Muscle layer of duodenum (tissue), 2 donors: ENCODE data around the gene FRAS1.

Source experiments
- H3K27ac ChIP-seq: one replicate; pipeline ENCODE4 v1.7.0; 2013; ENCODE audit warnings: mild to moderate bottlenecking, low read length
- H3K27me3 ChIP-seq: one replicate; pipeline ENCODE4 v1.7.0; 2013; ENCODE audit warnings: low read depth, mild to moderate bottlenecking, control low read depth, low read length
- H3K36me3 ChIP-seq, 2 donors: one replicate each; pipeline ENCODE4 v1.7.0; 2013; ENCODE audit warnings: low read length in 2 of 2, control low read depth in 1 of 2, mild to moderate bottlenecking in 1 of 2; ENCODE audit not compliant: insufficient read depth in 2 of 2, control insufficient read depth in 1 of 2
- H3K4me1 ChIP-seq, 2 donors: one replicate each; pipeline ENCODE4 v1.7.0; 2013; ENCODE audit warnings: low read length in 2 of 2, mild to moderate bottlenecking in 2 of 2, control low read depth in 1 of 2, moderate library complexity in 1 of 2; ENCODE audit not compliant: insufficient read depth in 2 of 2, control insufficient read depth in 1 of 2
- H3K4me3 ChIP-seq, 2 donors: one replicate each; pipeline ENCODE4 v1.7.0; 2013; ENCODE audit warnings: low read length in 2 of 2, low read depth in 1 of 2, mild to moderate bottlenecking in 1 of 2
- H3K9me3 ChIP-seq, 2 donors: one replicate each; pipeline ENCODE4 v1.7.0; 2013; ENCODE audit warnings: low read length in 2 of 2, control low read depth in 1 of 2, mild to moderate bottlenecking in 1 of 2; ENCODE audit not compliant: control insufficient read depth in 1 of 2
- donor health status: healthy.

The FRAS1 gene

DNA sequence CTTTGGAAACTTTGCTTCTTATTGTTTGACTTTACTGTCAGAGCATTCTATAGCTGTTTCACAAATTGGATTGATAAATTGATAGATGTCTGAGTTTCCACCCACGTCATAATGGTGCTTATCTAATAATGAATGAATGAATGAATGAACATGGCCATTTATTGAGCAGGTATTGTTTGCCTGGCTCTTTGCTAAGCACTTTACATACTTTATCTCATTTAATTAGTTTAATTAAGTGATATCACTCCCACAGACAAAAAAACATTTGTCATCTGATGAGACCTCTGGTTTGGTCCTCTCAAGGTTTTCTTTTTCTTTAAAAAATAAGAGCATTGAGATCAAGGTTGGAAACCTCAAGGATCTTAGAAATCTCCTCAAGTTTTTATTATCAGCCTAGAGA, 2.8 kb downstream of the FRAS1 start:
- H3K4me3 ChIP-seq: no peak overlapping the region
- H3K9me3 ChIP-seq: no peaks in the 10 kb centered on the region
- H3K4me1 ChIP-seq: peaks cover 0 to 16% of the 10 kb centered on the region in 2 donors
- H3K27ac ChIP-seq: no peak overlapping the region
- no peaks in the 10 kb centered on the region for H3K36me3 ChIP-seq
- H3K27me3 ChIP-seq: peaks cover 5% of the 10 kb centered on the region

DNA sequence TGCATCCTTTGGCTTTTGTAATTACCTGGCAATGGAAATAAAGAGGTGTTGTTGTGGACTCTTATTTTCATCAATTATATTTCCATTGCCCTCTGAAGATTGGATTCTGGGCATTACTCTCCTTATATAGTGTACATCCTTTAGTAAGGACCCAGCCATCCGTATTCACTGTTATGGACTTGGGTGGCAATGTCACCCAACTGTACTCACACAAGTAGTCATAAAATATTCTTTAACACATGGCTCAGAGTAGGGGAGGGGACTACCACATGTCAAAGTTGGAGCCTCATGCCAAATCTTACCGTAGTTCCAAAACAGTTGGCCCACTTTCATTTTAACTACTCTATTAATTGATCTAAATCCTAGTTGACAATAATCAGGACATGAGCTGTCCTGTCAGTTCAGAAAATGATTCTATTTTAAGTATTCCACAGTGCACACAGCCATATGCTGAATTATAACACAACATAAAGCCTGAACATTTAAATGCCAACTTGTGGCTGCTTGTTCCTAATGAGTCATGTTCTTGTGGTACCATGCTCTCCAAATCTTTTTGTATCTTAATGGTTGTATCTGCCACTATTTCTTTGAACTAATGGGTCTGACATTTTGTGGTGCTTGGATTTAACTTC, 4.9 kb downstream of the FRAS1 start:
- Histone ChIP-seq H3K27ac (no peak overlapping the region), H3K36me3 (no peaks in the 10 kb centered on the region), H3K4me1 (peaks cover 0 to 11% of the 10 kb centered on the region in 2 donors), H3K27me3 (peaks cover 5% of the 10 kb centered on the region), H3K4me3 (no peak overlapping the region), H3K9me3 (no peaks in the 10 kb centered on the region)

DNA sequence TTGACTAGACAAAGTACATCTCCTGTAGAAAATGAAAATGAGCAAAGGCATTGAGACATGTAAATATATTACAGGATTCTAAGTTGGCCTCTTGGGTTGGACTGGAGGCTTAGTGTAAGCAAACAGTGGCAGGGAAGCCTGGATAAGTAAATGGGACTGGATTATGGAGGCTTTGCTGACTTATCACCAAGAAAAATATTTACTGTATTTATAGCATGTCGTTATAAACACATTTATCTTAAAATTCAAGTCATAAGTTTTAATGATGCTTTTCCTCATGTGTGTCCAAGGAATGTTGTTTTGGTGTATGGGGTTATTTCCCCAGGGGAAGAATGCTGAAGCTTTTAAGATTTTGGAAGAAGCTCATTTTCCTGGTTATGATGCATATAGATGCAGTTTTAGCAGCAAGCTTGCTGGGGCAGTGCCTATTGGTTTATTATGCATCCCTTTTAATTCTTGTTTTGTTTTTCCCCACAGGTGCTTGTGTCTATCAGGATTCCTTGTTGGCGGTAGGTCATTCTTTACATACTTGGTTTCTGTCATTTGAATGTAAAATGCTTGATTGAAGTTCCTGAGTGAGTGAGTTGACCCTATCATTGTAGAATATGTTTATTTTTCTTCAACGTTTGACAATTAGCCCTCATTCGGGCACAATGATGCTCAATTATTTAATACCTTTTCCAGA, 8.5 kb downstream of the FRAS1 start:
- H3K4me1 ChIP-seq: no peaks in the 10 kb centered on the region
- H3K4me3 ChIP-seq: no peak overlapping the region
- H3K36me3 ChIP-seq: no peaks in the 10 kb centered on the region
- H3K9me3 ChIP-seq: no peaks in the 10 kb centered on the region
- H3K27me3 ChIP-seq: no peaks in the 10 kb centered on the region
- H3K27ac ChIP-seq: no peak overlapping the region

DNA sequence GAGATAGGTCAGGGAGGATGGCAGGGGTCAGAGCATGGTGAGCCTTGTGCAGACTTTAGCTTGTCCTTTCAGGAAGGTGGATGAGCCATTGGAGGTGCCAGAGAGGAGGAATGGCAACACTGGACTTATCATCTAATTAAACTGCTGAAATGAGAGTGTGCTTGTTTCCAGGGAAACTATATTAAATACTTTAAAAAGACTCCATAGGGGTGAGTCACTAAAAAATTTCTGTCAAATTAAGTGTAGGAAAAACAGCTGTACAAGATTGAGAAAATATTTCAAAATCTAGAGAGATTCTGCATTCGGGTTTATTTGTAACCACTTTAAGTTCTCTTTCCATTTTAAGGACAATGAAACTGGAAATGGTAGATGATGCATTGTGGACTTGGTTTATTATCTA, 11.4 kb downstream of the FRAS1 start:
- Histone ChIP-seq H3K27ac (no peak overlapping the region), H3K27me3 (no peaks in the 10 kb centered on the region), H3K36me3 (no peaks in the 10 kb centered on the region), H3K4me3 (no peak overlapping the region), H3K9me3 (no peaks in the 10 kb centered on the region), H3K4me1 (no peaks in the 10 kb centered on the region)

DNA sequence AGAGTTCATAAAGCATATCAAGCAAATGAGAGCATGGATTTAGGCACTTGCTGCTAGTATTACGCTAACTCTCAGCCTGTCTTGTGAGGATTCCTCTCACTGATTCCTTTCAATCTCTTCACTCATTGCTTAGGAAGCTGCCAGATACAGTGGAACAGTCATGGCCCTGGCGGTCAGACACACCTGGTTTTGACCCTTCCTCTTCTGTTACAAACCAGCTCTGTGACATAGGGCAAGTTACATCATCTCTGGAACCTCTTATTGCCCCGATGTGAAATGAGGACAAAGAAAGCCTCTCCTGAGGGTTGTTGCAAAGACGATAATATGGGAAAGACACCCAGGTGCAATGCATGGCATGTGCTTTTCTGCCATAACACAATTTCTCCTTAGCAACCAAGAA, 12.2 kb downstream of the FRAS1 start:
- no peaks in the 10 kb centered on the region for H3K4me1 ChIP-seq
- no peaks in the 10 kb centered on the region for H3K36me3 ChIP-seq
- no peak overlapping the region for H3K27ac ChIP-seq
- no peak overlapping the region for H3K4me3 ChIP-seq
- no peaks in the 10 kb centered on the region for H3K9me3 ChIP-seq
- H3K27me3 ChIP-seq: no peaks in the 10 kb centered on the region

DNA sequence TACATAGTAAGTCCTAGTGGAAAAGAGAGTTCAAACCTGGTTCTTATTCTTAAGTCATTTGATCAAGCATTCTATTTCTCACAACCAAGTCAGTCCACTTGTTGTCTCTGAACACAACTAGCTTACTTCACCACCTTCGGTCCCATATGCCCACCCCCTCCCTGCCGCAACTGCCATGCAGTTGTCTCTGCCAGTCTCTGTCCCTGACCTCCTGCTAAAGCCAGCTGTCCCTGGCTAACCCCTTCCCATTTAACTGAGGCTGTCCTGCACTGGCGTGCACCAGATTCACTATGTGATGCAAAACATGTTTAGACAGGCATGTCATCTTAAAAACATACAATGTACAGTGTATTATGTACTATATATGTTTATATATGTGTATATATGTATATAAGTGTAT, 12.7 kb downstream of the FRAS1 start:
- H3K4me3 ChIP-seq: no peak overlapping the region
- no peaks in the 10 kb centered on the region for H3K4me1 ChIP-seq
- H3K27me3 ChIP-seq: no peaks in the 10 kb centered on the region
- no peak overlapping the region for H3K27ac ChIP-seq
- no peaks in the 10 kb centered on the region for H3K9me3 ChIP-seq
- no peaks in the 10 kb centered on the region for H3K36me3 ChIP-seq

DNA sequence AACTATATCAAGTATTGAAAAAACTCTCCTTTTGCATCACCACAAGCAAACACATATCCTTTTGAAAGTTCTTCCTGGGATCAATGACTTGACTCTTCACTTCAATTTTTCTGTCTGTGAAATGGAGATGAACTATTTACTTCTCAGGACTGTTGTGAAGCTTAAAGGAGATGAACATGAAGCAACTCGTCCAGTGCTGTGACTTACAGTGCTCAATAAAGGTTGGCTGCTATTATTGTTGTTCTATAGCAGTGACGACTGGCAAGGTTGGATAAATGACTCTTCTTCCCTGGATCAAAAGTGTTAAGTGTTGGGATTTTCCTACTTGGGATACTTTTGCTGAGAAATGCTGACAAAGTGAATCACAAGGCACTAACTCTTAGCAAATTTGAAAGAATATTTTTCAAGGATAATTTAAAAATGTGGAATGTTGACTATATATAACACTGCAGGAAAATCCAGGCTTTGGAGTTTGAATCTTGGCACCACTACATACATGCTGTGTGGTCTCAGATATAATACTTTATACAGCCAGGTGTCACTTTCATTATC, 13.7 kb downstream of the FRAS1 start:
- no peaks in the 10 kb centered on the region for H3K27me3 ChIP-seq
- no peak overlapping the region for H3K4me3 ChIP-seq
- no peaks in the 10 kb centered on the region for H3K4me1 ChIP-seq
- no peaks in the 10 kb centered on the region for H3K36me3 ChIP-seq
- no peaks in the 10 kb centered on the region for H3K9me3 ChIP-seq
- H3K27ac ChIP-seq: no peak overlapping the region

DNA sequence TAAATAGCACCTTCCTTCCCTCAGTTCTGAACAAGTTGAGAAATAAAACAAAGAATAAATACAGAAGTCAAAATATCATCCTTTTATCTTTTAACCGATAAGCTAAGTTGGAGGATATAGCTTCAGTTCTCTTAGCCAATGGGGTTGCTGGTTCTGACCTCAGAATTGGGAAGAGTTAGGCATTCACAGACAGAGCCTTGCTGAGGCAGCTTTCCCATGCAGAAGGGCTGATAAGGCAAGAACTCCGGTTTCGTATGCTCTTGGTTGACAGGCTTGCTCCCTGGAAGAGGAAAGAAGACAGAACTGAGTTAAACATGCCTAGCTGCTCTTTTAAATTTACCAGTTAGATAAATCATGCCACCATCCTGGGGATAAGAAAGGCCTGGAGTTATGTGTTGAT, 17.6 kb downstream of the FRAS1 start:
- Histone ChIP-seq H3K36me3 (no peaks in the 10 kb centered on the region), H3K9me3 (no peaks in the 10 kb centered on the region), H3K27ac (no peak overlapping the region), H3K4me1 (no peaks in the 10 kb centered on the region), H3K27me3 (no peaks in the 10 kb centered on the region), H3K4me3 (no peak overlapping the region)

DNA sequence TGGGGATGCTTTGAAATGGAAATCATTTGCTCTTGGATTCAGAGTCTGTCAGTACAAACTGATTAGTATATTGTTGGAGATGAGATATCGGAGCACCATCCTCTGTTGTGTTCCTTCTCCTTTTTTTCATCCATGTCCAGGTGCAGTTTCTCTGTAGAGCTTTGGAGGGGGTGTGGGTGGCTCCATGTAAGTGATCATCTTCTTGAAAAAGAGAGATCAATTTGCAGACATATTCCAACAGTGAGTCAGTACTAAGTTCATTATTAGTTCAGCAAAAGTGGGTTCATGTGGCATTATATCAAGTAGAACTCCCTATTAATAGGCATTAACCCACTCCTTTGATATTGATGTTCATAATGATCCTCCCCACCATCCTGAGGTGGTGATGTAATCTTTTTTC, 18.9 kb downstream of the FRAS1 start:
- Histone ChIP-seq H3K36me3 (no peaks in the 10 kb centered on the region), H3K4me1 (no peaks in the 10 kb centered on the region), H3K4me3 (no peak overlapping the region), H3K27me3 (no peaks in the 10 kb centered on the region), H3K9me3 (no peaks in the 10 kb centered on the region), H3K27ac (no peak overlapping the region)

DNA sequence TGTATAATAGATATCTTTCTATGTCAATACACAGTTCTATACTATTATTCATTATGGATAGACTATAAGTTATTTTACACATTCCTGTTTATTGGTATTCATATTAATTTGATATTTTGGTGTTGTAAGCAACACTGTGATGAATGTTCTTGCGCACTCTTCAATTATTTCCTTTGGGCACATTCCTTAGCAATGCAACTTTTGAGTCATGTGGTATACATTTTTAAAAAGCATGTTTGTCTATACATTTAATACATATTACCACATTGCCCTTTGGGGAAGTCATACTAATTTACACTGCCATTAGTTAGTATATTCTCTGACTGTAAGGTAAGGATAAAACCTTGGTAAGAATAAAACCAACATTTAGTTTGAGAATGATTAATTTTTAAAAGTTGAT, 21.0 kb downstream of the FRAS1 start:
- H3K4me1 ChIP-seq: no peaks in the 10 kb centered on the region
- no peaks in the 10 kb centered on the region for H3K36me3 ChIP-seq
- no peak overlapping the region for H3K27ac ChIP-seq
- no peak overlapping the region for H3K4me3 ChIP-seq
- no peaks in the 10 kb centered on the region for H3K9me3 ChIP-seq
- no peaks in the 10 kb centered on the region for H3K27me3 ChIP-seq

DNA sequence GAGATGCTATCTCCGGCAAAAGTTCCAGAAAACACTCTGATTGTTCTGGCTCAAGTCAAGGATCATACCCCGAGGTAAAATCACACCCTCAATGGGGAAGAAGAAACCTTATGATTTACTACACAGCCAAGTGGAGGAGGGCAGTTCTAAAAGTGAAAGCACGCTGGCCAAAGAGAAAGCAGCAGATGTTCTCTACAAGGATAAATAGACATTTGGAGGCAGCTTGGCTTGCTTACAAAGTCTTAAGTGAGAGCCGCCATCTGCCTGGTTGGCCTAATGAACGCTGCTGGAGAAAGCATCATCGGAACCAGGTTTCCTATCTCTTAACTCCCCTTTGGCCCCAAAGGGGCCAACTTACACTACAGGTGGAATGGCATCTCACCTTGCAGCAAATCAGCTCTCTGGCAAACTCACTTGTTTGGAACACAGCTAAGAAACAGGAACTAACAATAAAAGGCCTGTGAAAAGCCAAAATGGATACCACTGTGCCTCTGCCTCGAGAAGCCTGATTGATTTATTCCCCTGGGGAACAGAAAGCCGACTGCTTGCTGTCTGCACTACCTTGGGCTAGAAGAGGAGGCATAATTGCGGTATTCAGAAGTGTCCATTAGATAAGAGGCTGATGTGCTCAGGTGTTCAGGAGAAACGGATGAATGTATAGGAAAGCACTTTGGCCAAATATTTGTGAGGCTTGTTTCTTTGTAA, 22.8 kb downstream of the FRAS1 start:
- H3K27me3 ChIP-seq: no peaks in the 10 kb centered on the region
- no peak overlapping the region for H3K27ac ChIP-seq
- no peak overlapping the region for H3K4me3 ChIP-seq
- H3K9me3 ChIP-seq: no peaks in the 10 kb centered on the region
- no peaks in the 10 kb centered on the region for H3K36me3 ChIP-seq
- no peaks in the 10 kb centered on the region for H3K4me1 ChIP-seq
